K562 (cell line): ENCODE data around the gene UMAD1. TPM values are rescaled to one million over a fixed set of nuclear protein-coding genes. Genes with fewer than 3 reads are reported as not detected.

ENCODE experiments used
- ATAC-seq: fragments of 200-7000 bp; cut with Tn5 transposase; 3 replicates; pipeline ENCODE4 v1.9.1; 2020; ENCODE audit warnings: moderate library complexity
- BruUV-seq: library from RNA; stranded (reverse); fragments of 400-500 nt; replicated peaks from 2 replicates; lab custom pipeline; 2021; lab: Mats Ljungman, UMichigan
- CTCF ChIA-PET: fragments of 300-600 bp; formaldehyde crosslinking; extraction: SDS; loops from one replicate; lab custom pipeline; 2021; ENCODE audit warnings: low intra/inter-chr PET ratio; lab: Yijun Ruan, JAX
- POLR2A ChIA-PET: fragments of 300-600, 350-650 bp; sonication (Branson Sonifier 250); formaldehyde crosslinking; extraction: SDS; loops from one replicate; lab custom pipeline; 2021; ENCODE audit warnings: antibody characterized with exemption, inconsistent platforms; lab: Yijun Ruan, JAX
- DNase-seq, 4 experiments: peaks; one replicate each; pipeline versions ENCODE4 v3.0.0 to v3.0.0-alpha.2; 2011 to 2018; ENCODE audit warnings: low spot score in 3 of 4, mixed read lengths in 3 of 4; ENCODE audit errors: extremely low read depth in 1 of 4
- FAIRE-seq: peaks from 2 replicates; lab custom pipeline; 2011; peaks lifted over from hg19 to GRCh38; lab: Jason Lieb, UNC
- H2AFZ ChIP-seq: 2 replicates; pipeline ENCODE4 v1.6.0; 2011; ENCODE audit warnings: low read depth, low read length, control low read depth, inconsistent platforms
- H3K27ac ChIP-seq: fragments of 200-600 bp; 3 replicates; pipeline ENCODE4 v1.8.0; 2011; ENCODE audit warnings: low read depth, mild to moderate bottlenecking, control low read depth, inconsistent platforms, low read length, moderate library complexity, mixed read lengths; ENCODE audit errors: extremely low read depth
- H3K27me3 ChIP-seq, 2 experiments: fragments of 300-600 bp in 1 of 2; 2 replicates in 1 of 2; 3 replicates in 1 of 2; pipeline versions ENCODE4 v1.6.0 to v1.8.0; 2011; ENCODE audit warnings: inconsistent platforms in 2 of 2, low read length in 2 of 2, mild to moderate bottlenecking in 1 of 2, mixed read lengths in 1 of 2, moderate library complexity in 1 of 2; ENCODE audit not compliant: control insufficient read depth in 2 of 2, insufficient read depth in 2 of 2
- H3K36me3 ChIP-seq: fragments of 300-600 bp; 3 replicates; pipeline ENCODE4 v1.8.0; 2011; ENCODE audit warnings: mild to moderate bottlenecking, low read length, inconsistent platforms; ENCODE audit not compliant: control insufficient read depth, insufficient read depth
- H3K4me1 ChIP-seq, 2 experiments: fragments of 200-600 bp in 1 of 2; replicated peaks in 1 of 2; 2 replicates in 1 of 2; 3 replicates in 1 of 2; pipeline versions ENCODE4 v1.5.1 to v1.8.0; 2011; ENCODE audit warnings: inconsistent platforms in 2 of 2, low read length in 2 of 2, mild to moderate bottlenecking in 1 of 2, mixed read lengths in 1 of 2, moderate library complexity in 1 of 2; ENCODE audit not compliant: control insufficient read depth in 2 of 2, insufficient read depth in 2 of 2
- H3K4me2 ChIP-seq: 2 replicates; pipeline ENCODE4 v1.6.1; 2011; ENCODE audit warnings: low read length, control low read depth, inconsistent platforms, mixed read lengths; ENCODE audit not compliant: insufficient read depth
- H3K4me3 ChIP-seq: fragments of 200-600 bp; sonication (generic), shearing (Covaris generic); 2 replicates; pipeline ENCODE4 v1.5.1; 2016; ENCODE audit warnings: control low read depth, inconsistent platforms
- H3K79me2 ChIP-seq: fragments of 200-600 bp; 3 replicates; pipeline ENCODE4 v1.8.0; 2011; ENCODE audit warnings: low read length, inconsistent platforms; ENCODE audit not compliant: control insufficient read depth, insufficient read depth
- H3K9ac ChIP-seq, 2 experiments: 2 replicates each; pipeline versions ENCODE4 v1.6.0 to v1.6.1; 2011; ENCODE audit warnings: low read depth in 2 of 2, low read length in 2 of 2, control low read depth in 1 of 2, inconsistent platforms in 1 of 2, mild to moderate bottlenecking in 1 of 2, mixed read lengths in 1 of 2; ENCODE audit not compliant: insufficient read depth in 1 of 2
- H3K9me1 ChIP-seq: one replicate; pipeline ENCODE4 v1.6.0; 2011; ENCODE audit warnings: inconsistent platforms, mild to moderate bottlenecking, low read length, moderate library complexity; ENCODE audit not compliant: control insufficient read depth, insufficient read depth
- H3K9me3 ChIP-seq: replicated peaks from 2 replicates; pipeline ENCODE4 v1.5.1; 2011; ENCODE audit warnings: low read depth, low read length, inconsistent platforms; ENCODE audit not compliant: control insufficient read depth, insufficient read depth
- H4K20me1 ChIP-seq: replicated peaks from 2 replicates; pipeline ENCODE4 v1.6.1; 2011; ENCODE audit warnings: low read length, inconsistent platforms, mixed read lengths; ENCODE audit not compliant: control insufficient read depth, insufficient read depth
- C11orf30 ChIP-seq: fragments of 450-650 bp; IDR thresholded peaks from 2 replicates; pipeline ENCODE4 v1.6.1; 2016; ENCODE audit warnings: low read depth, mild to moderate bottlenecking
- ELF4 ChIP-seq: fragments of 450-650 bp; formaldehyde crosslinking; IDR thresholded peaks from 2 replicates; pipeline ENCODE4 v1.4.0; 2022; ENCODE audit warnings: missing genetic modification characterization
- GABPB2 ChIP-seq: fragments of 250-450 bp; sonication (Bioruptor Pico); conservative IDR thresholded peaks from 2 replicates; pipeline ENCODE4 v1.5.1; 2021; ENCODE audit warnings: mild to moderate bottlenecking
- GTF2A2 ChIP-seq: IDR thresholded peaks from 2 replicates; pipeline ENCODE4 v1.6.1; 2016; ENCODE audit warnings: mild to moderate bottlenecking, missing genetic modification characterization, missing compliant biosample characterization
- NFE2L1 ChIP-seq: fragments of 450-650 bp; IDR thresholded peaks from 2 replicates; pipeline ENCODE4 v1.6.1; 2016; ENCODE audit warnings: missing genetic modification characterization, low read depth, mild to moderate bottlenecking, missing compliant biosample characterization, moderate library complexity, borderline replicate concordance
- SRSF3 ChIP-seq: fragments of 200-400 bp; formaldehyde crosslinking; IDR thresholded peaks from 2 replicates; pipeline ENCODE4 v1.6.1; 2016; ENCODE audit warnings: mild to moderate bottlenecking, low read length, moderate library complexity; ENCODE audit not compliant: insufficient read depth
- TEAD1 ChIP-seq, 2 experiments: fragments of 450-650 bp in 1 of 2; sonication (generic) in 1 of 2; formaldehyde crosslinking; IDR thresholded peaks; 2 replicates each; pipeline versions ENCODE4 v1.4.0 to v1.8.0; 2020 to 2022; ENCODE audit warnings: mild to moderate bottlenecking in 2 of 2, missing genetic modification reagents in 1 of 2
- ZC3H8 ChIP-seq: fragments of 450-650 bp; IDR thresholded peaks from 2 replicates; pipeline ENCODE4 v1.6.1; 2017
- ZNF384 ChIP-seq: IDR thresholded peaks from 2 replicates; pipeline ENCODE4 v1.6.1; 2012; ENCODE audit warnings: low read depth, low read length, improper control_type of control experiment
- in situ Hi-C: fragments of 300-500 bp; cut with MboI; formaldehyde crosslinking; loops from 4 replicates; pipeline ENCODE4 v1.15.0; 2018; ENCODE audit warnings: inconsistent platforms, mixed read lengths
- intact Hi-C: fragments of 100-400 bp; cut with micrococcal nuclease; formaldehyde crosslinking; loops from 2 replicates; pipeline ENCODE4 v1.14.2; 2022
- polyA plus RNA-seq, 8 experiments: library from polyadenylated mRNA; depleted of rRNA in 4 of 8; stranded (reverse) in 5 of 8; unstranded in 3 of 8; fragments of >200 nt; fragmentation: Nextera tagmentation in 2 of 8; fragmentation: Illumina TruSeq in 1 of 8; extraction: Ambion mirVana in 2 of 8; extraction: Trizol in 1 of 8; gene quantifications; 2 replicates each; pipeline versions ENCODE4 v1.2.1 to v1.2.3, GENCODE V29; 2011 to 2014; ENCODE audit warnings: inconsistent platforms in 1 of 8, missing spikeins in 1 of 8
- total RNA-seq, 7 experiments: library from RNA; depleted of rRNA in 6 of 7; stranded (reverse); fragments of >200 nt in 6 of 7; fragmentation: Illumina TruSeq in 2 of 7; extraction: Trizol in 2 of 7; gene quantifications; 2 replicates each; pipeline versions ENCODE4 v1.2.1 to v1.2.3, GENCODE V29; 2011 to 2021; ENCODE audit warnings: low replicate concordance in 1 of 7
- TF ChIP-seq, protein P1 (sequence below): fragments of 250-450 bp; sonication (Bioruptor Pico); IDR thresholded peaks from 2 replicates; pipeline ENCODE4 v1.8.0; 2021; ENCODE audit warnings: moderate library complexity, mild to moderate bottlenecking, inconsistent platforms
- TF ChIP-seq, protein P2 (sequence below): IDR thresholded peaks from 2 replicates; pipeline ENCODE4 v1.6.1; 2012; ENCODE audit warnings: low read depth, low read length, improper control_type of control experiment, borderline replicate concordance
- TF ChIP-seq, protein P3 (sequence below): fragments of 250-450 bp; sonication (Bioruptor Pico); IDR thresholded peaks from 2 replicates; pipeline ENCODE4 v1.8.0; 2022; ENCODE audit warnings: moderate library complexity, mild to moderate bottlenecking, inconsistent platforms

UMAD1 gene
- total and polyA plus RNA-seq, 9 of the 15 experiments (the other 6 are each of a cell fraction or from before 2014, with no cell fraction given): 9.0 to 26.7 (median 13.3) TPM

DNA sequence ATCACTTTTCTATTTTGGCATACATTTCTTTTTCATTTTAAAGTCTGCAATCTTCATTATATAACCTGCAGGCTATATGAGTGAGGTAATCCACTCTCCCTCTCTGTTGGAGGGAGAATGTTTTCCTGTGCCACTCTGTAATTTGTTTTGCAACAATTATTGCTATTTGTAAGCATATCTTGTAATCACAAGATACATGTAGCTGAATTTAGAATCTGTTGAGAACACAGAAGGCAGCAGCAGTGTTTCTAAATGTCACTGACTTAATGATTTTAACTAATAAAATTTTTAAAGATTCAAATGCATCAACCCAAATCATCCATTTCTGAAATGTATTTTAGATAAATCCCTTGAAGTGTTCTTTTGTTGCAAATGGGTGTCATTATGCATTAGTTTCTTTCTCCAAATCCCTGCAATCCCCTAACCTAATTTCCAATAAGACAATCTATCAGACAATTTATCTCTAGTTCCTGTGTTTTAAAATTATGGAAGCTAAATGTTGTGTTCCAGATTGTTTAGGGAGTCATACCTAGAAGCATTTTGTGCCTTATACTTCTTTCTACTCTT lies 19.8 kb upstream of the UMAD1 start:
- H2AFZ ChIP-seq: no peak overlapping the region
- ATAC-seq (no peak), FAIRE-seq (no peak), DNase-seq (no peak)
- H3K9me1 ChIP-seq: no peaks in the 10 kb centered on the region
- ChIA-PET POLR2A (no interaction called here), CTCF (no interaction called here)
- H4K20me1 ChIP-seq: no peaks in the 10 kb centered on the region
- intact Hi-C loops (no loop called here), in situ Hi-C loops (no loop called here)
- BruUV-seq: no TSS peak
- no peaks in the 10 kb centered on the region for H3K27me3 ChIP-seq
- H3K4me2 ChIP-seq: no peak overlapping the region
- H3K4me3 ChIP-seq: no peak overlapping the region
- H3K4me1 ChIP-seq: peaks cover 8% of the 10 kb centered on the region in 2 experiments; a peak in 4 of 5 replicates
- 0 out of 2 replicates have a peak, but pooled peaks cover 2% of the 10 kb centered on the region for H3K9me3 ChIP-seq
- no peaks in the 10 kb centered on the region for H3K36me3 ChIP-seq
- TF ChIP-seq NFE2L1 (tag): no peak
- TF ChIP-seq, protein P1, sequence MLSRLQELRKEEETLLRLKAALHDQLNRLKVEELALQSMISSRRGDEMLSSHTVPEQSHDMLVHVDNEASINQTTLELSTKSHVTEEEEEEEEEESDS (CRISPR knock-in tag): no peak
- TF ChIP-seq GTF2A2 (tag): no peak
- no peak for TF ChIP-seq C11orf30
- TF ChIP-seq, protein P2, sequence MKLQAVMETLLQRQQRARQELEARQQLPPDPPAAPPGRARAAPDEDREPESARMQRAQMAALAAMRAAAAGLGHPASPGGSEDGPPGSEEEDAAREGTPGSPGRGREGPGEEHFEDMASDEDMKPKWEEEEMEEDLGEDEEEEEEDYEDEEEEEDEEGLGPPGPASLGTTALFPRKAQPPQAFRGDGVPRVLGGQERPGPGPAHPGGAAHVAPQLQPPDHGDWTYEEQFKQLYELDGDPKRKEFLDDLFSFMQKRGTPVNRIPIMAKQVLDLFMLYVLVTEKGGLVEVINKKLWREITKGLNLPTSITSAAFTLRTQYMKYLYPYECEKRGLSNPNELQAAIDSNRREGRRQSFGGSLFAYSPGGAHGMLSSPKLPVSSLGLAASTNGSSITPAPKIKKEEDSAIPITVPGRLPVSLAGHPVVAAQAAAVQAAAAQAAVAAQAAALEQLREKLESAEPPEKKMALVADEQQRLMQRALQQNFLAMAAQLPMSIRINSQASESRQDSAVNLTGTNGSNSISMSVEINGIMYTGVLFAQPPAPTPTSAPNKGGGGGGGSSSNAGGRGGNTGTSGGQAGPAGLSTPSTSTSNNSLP: no peak
- no peak for TF ChIP-seq ZNF384
- TF ChIP-seq ZC3H8: no peak
- no peak for TF ChIP-seq ELF4 (CRISPR knock-in tag)
- no peak for TF ChIP-seq TEAD1 (CRISPR knock-in tag; IDR thresholded peaks at IDR 0.05)
- TF ChIP-seq, protein P3, sequence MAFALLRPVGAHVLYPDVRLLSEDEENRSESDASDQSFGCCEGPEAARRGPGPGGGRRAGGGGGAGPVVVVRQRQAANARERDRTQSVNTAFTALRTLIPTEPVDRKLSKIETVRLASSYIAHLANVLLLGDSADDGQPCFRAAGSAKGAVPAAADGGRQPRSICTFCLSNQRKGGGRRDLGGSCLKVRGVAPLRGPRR: no peak
- no peak for TF ChIP-seq SRSF3
- no peak for TF ChIP-seq GABPB2 (CRISPR knock-in tag)
- H3K79me2 ChIP-seq: no peaks in the 10 kb centered on the region
- no peak overlapping the region for H3K27ac ChIP-seq
- H3K9ac ChIP-seq: no peak overlapping the region
